ENCODE results near the gene NRROS. TPM values are rescaled to one million over a fixed set of nuclear protein-coding genes. Genes with fewer than 3 reads are reported as not detected.

NRROS gene
- total RNA-seq, 1 experiment from 2014 or later = 0.99 TPM

- H3K4me1 Mint-ChIP-seq (ENCODE audit: low read depth, unreplicated experiment) = peaks cover 14% of the 10 kb centered on the region
- no peak for TF ChIP-seq CTCF (IDR thresholded peaks at IDR 0.05; ENCODE audit: unreplicated experiment)
- no peak overlapping the region for H3K27ac Mint-ChIP-seq (ENCODE audit: unreplicated experiment)
- H3K4me3 Mint-ChIP-seq (ENCODE audit: low read depth, unreplicated experiment) = no peak overlapping the region
- CTCF ChIA-PET = no interaction called here
- peaks cover 20% of the 10 kb centered on the region for H3K27me3 Mint-ChIP-seq (ENCODE audit: unreplicated experiment)
- H3K36me3 Mint-ChIP-seq (ENCODE audit: insufficient read depth, unreplicated experiment) = no peaks in the 10 kb centered on the region
- intact Hi-C loops (cut with micrococcal nuclease; ENCODE audit: unreplicated experiment) = no loop called here
- DNase-seq = no peak
- BruUV-seq (replicated peaks) = no TSS peak
- no peaks in the 10 kb centered on the region for H3K9me3 Mint-ChIP-seq (ENCODE audit: low read depth, unreplicated experiment)
Measured at GRCh38 chr3:196651819-196652218, 12.3 kb downstream of the NRROS start.

- DNase-seq = no peak
- Mint-ChIP-seq H3K36me3 (ENCODE audit: insufficient read depth, unreplicated experiment) (no peaks in the 10 kb centered on the region), H3K27ac (ENCODE audit: unreplicated experiment) (no peak overlapping the region), H3K4me3 (ENCODE audit: low read depth, unreplicated experiment) (no peak overlapping the region), H3K9me3 (ENCODE audit: low read depth, unreplicated experiment) (no peaks in the 10 kb centered on the region), H3K27me3 (ENCODE audit: unreplicated experiment) (peaks cover 20% of the 10 kb centered on the region), H3K4me1 (ENCODE audit: low read depth, unreplicated experiment) (peaks cover 14% of the 10 kb centered on the region)
- BruUV-seq (replicated peaks) = no TSS peak
- intact Hi-C loops (cut with micrococcal nuclease; ENCODE audit: unreplicated experiment) = no loop called here
- CTCF ChIA-PET = no interaction called here
- TF ChIP-seq CTCF (IDR thresholded peaks at IDR 0.05; ENCODE audit: unreplicated experiment) = no peak
Measured at GRCh38 chr3:196652961-196653795, 13.7 kb downstream of the NRROS start.

GRCh38 chr3:196654006-196654734 is 14.7 kb downstream of the NRROS start:
- no peak for DNase-seq
- no peaks in the 10 kb centered on the region for H3K9me3 Mint-ChIP-seq (ENCODE audit: low read depth, unreplicated experiment)
- no peak for TF ChIP-seq CTCF (IDR thresholded peaks at IDR 0.05; ENCODE audit: unreplicated experiment)
- no TSS peak for BruUV-seq (replicated peaks)
- peaks cover 14% of the 10 kb centered on the region for H3K4me1 Mint-ChIP-seq (ENCODE audit: low read depth, unreplicated experiment)
- no peak overlapping the region for H3K4me3 Mint-ChIP-seq (ENCODE audit: low read depth, unreplicated experiment)
- no peak overlapping the region for H3K27ac Mint-ChIP-seq (ENCODE audit: unreplicated experiment)
- H3K27me3 Mint-ChIP-seq (ENCODE audit: unreplicated experiment) = peaks cover 20% of the 10 kb centered on the region
- intact Hi-C loops (cut with micrococcal nuclease; ENCODE audit: unreplicated experiment) = no loop called here
- H3K36me3 Mint-ChIP-seq (ENCODE audit: insufficient read depth, unreplicated experiment) = no peaks in the 10 kb centered on the region
- CTCF ChIA-PET = interaction anchor here (0.5 to 0.7 kb wide), 2 partner anchors 52 kb away, joined by 4 to 5 read pairs; no protein-coding TSS in a partner anchor

- DNase-seq = no peak
Measured at GRCh38 chr3:196654735-196655090, 15.2 kb downstream of the NRROS start.

More at GRCh38 chr3:196654735-196655090, 15.2 kb downstream of the NRROS start:
- intact Hi-C loops (cut with micrococcal nuclease; ENCODE audit: unreplicated experiment) = no loop called here
- CTCF ChIA-PET = interaction anchor here (0.5 to 0.7 kb wide), 2 partner anchors 52 to 53 kb away, joined by 4 to 5 read pairs; no protein-coding TSS in a partner anchor
- BruUV-seq (replicated peaks) = no TSS peak
- Mint-ChIP-seq H3K9me3 (ENCODE audit: low read depth, unreplicated experiment) (no peaks in the 10 kb centered on the region), H3K27ac (ENCODE audit: unreplicated experiment) (no peak overlapping the region), H3K27me3 (ENCODE audit: unreplicated experiment) (peaks cover 20% of the 10 kb centered on the region), H3K4me1 (ENCODE audit: low read depth, unreplicated experiment) (peaks cover 14% of the 10 kb centered on the region), H3K4me3 (ENCODE audit: low read depth, unreplicated experiment) (no peak overlapping the region), H3K36me3 (ENCODE audit: insufficient read depth, unreplicated experiment) (no peaks in the 10 kb centered on the region)
- TF ChIP-seq CTCF (IDR thresholded peaks at IDR 0.05; ENCODE audit: unreplicated experiment) = no peak
